Fibroblast of upper back skin (primary cell): ENCODE measurements around the gene TANC1.
A peak's percentile ranks its signal among the peaks of the same experiment; 100 is the strongest.

Experiments used
- DNase-seq: peaks from one replicate; pipeline ENCODE4 v3.0.0-alpha.2; 2013

Gene TANC1

DNA sequence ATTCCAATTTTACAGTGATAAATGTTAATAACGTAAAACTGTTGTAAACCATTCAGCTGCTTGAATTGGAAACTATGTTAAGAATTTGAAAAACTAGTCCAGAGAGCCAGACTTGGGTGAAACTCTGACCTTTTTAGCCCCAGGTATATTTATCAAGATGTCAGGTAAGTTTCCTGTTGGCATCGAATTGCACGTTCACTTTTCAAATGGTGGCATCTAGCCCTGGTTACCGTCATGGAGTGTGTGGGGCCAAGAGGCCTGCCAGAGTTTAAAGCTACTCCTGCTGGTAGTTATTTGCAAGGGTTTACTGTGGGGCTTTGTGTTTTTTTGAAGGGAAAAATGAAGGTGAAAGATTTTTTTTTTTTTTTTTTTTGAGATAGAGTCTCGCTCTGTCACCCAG lies 208.1 kb downstream of the TANC1 start:
- no peak for DNase-seq

DNA sequence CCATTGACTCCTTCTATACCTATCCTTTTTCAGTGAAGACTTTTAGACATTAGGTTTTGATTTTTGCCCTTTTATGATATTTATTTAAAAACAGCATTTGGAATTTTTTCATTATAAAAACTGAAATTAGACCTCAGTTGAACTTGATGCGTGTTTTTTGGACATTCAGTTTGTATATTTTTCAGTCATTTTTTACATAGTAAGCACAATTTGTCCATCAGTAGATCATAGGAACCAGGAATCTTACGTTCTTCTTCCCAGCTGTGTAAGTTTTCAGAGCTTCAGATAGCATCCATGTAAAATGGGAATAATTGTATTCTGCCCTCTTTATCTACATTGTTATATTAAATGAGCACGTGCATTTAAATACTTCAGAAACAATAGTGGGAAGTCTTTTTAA lies 208.9 kb downstream of the TANC1 start:
- no peak for DNase-seq

DNA sequence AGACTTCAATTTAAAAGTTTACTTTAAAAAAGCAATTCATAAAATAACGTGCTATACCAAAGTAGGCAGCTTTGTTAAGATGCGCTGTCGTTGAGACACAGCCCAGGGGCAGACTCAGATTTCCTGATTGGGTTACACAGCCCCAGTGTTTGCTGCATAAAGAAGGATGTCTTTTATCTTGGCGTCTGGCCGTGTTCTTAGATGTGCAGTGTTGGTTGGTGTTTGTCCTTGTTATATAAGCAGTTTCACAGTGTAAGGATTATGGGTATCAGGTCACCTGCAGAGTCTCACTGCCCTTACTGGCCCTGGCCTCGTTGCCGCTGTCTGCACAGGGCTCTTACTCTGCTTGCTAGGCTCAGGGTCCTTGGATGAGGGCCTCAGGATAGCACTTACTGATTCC lies 209.5 kb downstream of the TANC1 start:
- no peak for DNase-seq

DNA sequence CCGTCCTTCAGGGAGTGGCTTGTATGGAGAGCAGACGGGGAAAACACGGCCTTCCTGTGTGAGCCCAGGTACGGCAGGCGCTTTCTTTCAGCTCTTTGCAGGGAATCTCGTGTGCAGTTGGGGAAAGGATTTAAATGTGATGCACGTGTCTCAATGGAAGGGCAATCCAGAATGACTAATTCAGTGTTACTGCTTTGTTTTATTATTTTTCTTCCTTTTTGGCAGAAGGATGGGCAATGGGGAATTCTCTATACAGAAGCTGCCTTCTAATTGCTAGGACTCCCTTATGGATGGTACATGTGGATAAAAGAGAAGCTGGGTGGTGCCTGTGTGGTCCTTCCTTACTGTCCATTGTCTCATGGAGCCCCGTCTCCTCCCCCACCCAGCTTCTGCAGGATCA lies 210.7 kb downstream of the TANC1 start:
- DNase-seq = no peak

DNA sequence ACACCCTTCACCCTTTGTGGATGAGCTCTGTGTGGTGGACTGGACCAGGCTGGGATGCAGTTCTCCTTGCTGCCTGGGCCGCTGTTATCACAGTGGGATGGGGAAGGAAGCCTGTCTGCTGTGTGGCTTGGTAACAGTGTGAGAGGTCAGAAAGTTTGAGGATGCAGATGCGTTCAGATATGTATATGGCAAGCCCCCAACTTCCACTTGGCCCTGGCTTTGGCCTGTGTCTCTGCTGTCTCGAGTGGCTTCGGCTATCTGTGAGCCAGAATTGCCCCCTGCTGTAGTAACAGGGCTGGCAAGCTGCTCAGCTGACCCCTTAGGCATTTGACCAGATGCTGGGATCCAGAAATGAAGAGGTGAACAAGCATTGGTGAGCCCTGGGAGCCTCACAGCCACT lies 211.3 kb downstream of the TANC1 start:
- DNase-seq = no peak

DNA sequence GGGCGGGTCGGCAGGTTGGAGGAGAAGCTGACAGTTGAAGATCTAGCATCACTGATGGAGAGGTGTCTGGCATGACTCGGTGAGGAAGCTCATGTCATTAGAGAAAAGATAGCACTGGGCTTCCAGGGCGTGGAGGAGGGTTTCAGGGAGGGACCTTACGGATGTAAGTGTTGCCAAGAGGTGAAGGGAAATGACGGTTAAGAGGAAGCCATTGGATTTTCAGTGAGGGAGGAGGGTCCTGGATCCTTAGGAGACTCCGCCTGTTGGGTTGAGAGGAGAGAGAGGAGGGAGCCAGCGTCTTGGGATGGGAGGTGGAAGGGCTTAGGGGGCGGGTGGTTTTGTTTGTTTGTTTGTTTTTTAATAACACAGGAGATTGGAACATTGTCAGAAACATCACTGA lies 214.9 kb downstream of the TANC1 start:
- DNase-seq = no peak

DNA sequence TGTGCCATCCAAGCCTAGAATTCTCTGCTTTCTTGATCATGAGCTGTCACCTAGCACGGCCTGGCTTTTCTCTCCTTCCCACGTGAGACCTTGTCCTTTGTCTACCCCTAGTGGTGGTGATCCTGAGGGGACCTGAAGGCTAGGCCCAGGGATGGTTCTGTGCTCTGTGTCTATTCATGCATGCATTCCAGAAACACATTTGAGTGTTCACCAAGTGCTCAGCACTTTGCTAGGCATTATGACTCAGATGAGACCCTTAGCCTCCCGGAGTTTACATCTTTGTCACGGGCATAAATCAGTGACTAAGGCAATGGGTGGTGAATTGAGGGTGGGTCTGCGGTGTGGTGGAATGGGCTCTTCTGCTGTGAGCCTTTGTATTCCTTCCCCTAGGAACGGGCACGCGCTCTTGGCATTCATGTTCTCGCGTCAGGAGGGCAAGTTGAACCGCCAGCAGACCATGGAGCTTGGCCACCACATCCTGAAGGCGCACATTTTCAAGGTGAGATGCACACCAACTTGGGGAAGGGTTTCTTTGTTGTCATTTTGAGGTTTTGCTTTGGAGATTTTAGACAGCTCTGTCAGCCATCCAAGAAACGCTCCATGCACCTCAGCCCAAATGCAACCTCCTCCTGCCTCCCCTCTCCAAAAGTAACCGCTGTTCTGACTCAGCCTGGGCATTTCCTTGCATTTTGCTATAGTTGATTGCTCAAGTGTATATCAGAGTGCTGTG lies 217.1 kb downstream of the TANC1 start:
- peak; percentile 78 for DNase-seq

DNA sequence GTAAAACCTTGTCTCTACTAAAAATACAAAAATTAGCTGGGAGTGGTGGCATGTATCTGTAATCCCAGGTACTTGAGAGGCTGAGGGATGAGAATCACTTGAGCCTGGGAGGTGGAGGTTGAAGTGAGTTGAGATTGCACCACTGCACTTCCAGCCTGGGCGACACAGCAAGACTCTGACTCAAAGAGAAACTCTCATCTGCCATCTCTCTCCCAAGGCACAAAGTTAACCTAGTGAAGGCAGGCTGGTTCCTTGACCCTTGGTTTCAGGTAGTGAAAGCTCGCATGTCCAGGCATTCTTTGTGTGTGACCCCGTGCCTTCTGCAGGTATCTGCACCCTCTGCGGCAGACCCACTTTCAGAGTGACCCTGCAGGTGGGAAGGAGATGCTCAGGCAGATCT lies 218.0 kb downstream of the TANC1 start:
- no peak for DNase-seq

DNA sequence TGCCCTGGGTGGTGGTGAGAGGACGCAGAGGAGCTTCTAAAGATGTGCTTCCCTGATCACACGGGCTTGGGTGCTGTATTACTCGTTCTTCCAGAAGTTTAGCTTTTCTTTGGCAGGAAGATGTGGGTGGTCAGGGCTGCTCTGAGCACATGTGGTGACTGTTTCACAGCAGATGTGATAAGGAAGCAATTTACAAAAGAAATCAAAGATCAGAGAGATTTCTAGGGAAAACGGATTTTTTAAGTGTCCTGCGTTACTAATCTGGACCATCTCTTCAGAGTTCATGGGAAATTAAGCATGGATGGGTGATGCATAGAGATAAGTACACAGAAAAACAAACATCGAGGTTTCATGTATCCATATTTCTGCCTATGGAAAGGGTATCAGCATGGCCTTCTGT lies 218.7 kb downstream of the TANC1 start:
- DNase-seq = no peak

DNA sequence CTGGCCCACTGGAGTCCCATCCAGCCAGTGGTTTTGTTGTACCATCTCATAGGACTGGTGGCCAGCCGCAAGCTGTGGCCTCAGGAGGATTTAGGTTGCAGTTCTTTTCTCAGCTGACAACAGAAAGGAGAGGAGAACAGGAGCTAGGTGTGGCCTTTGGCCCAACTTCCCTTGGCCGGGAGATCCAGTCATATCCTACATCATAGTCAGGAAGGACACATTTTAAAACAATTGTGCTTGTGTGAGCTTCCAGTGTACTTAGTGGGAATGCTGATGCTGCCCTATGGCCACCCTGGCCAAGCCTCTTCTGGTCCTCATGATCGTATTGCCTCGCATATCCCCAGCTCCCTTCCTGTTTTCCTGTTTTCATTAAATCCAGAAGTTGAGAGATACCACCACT lies 220.0 kb downstream of the TANC1 start:
- DNase-seq = no peak

DNA sequence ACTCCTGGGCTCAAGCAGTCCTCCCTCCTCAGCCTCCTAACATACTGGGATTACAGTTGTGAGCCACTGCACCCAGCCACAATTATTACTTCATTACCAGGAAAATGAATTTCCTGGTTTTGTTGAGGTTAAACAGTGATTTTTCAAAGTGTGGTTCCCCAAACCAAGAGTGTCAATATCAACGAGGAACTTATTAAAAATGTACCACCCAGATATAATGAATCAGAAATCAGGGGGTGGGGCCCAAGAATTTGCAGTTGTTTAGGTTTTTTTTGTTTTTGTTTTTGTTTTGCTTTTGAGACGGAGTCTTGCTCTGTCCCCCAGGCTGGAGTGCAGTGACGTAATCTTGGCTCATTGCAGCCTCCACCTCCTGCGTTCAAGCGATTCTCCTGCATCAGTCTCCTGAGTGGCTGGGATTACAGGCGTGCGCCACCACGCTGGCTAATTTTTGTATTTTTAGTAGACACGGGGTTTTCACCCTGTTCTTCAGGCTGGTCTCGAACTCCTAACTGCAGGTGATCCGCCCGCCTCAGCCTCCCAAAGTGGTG lies 224.0 kb downstream of the TANC1 start:
- DNase-seq = no peak

DNA sequence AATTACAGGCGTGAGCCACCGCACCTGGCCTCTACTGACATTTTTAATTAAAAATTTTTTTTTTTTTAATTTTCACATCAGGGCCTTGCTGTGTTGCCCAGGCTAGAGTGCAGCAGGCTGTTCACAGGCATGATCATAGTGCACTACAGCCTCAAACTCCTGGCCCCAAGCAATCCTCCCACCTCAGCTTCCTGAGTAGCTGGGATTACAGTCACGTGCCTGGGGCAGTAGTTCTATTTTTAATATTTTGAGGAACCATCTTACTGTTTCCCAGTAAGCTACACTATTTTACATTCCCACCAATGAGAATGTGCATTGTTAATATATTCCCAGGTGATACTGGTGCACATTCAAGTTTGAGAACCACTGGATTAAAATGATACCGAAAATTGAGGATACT lies 225.4 kb downstream of the TANC1 start:
- DNase-seq = no peak

DNA sequence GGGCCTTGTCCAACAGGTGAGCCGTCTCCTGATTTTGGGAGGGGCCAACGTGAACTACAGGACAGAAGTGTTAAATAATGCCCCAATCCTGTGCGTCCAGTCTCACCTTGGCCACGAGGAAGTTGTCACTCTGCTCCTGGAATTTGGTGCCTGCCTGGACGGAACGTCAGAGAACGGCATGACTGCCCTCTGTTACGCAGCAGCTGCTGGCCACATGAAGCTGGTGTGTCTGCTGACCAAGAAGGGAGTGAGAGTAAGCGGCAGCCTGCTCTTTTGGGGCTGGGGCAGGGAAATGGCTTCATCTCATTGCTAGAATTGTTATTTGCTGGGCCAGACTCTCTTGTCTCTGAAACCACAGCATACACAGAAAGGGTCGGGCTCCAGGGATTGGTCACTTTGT lies 225.8 kb downstream of the TANC1 start:
- DNase-seq = no peak

DNA sequence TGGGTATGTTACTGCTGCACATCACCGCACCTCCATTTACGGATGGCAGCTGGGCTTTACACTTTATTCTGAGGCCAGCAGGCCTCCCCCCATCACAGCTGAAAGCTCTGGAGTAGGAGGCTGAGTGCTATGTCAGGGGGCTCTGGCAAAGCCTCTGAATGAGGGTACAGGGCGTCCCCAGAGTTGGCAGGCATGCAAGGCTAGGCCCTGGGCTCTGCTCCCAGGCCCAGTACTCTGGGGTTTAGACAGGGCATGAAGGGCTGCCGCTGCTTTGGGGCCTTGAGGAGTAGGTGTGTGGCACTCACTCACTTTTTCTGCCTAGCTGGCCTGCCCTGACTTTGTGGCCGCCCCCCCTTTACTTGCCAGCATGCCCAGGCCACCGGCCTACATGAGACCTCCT lies 227.3 kb downstream of the TANC1 start:
- DNase-seq = no peak

DNA sequence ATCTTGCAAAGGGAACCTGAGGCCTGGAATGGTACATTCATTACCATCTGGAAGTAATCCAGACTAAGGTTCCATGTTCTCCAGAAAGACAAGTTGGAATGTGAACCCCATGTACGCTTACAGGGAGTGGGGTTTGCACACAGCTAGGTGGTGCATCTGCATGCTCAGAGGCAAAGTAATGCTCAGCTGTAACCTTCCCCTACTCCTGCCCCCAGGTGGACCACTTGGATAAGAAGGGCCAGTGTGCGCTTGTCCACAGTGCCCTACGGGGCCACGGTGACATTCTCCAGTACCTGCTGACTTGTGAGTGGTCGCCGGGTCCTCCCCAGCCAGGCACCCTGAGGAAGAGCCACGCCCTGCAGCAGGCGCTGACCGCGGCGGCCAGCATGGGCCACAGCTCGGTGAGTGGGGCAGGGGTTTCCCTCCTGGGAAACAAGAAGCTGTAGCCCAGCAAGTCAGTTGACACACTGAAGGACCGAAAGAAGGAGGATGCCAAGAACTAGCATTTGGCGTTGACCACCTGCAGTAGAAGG lies 228.0 kb downstream of the TANC1 start:
- DNase-seq = no peak

DNA sequence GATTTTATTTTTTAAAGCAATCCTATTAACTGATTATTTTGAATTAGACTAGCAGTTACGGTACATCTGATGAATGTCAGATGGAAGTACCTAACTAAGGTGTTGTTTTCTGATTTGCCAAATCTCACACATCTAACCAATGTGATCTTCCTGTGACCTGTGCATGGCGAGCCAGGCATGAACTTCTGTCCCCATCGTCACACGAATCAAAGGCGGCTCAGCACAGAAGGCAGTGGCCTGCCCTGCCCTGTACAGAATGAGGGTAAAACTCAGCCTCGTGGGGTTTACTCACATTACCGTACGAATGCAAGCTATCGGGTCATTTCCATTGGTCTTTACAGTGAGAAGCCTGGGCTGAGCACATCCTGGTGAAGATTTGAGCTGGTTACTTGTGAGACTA lies 230.8 kb downstream of the TANC1 start:
- no peak for DNase-seq

DNA sequence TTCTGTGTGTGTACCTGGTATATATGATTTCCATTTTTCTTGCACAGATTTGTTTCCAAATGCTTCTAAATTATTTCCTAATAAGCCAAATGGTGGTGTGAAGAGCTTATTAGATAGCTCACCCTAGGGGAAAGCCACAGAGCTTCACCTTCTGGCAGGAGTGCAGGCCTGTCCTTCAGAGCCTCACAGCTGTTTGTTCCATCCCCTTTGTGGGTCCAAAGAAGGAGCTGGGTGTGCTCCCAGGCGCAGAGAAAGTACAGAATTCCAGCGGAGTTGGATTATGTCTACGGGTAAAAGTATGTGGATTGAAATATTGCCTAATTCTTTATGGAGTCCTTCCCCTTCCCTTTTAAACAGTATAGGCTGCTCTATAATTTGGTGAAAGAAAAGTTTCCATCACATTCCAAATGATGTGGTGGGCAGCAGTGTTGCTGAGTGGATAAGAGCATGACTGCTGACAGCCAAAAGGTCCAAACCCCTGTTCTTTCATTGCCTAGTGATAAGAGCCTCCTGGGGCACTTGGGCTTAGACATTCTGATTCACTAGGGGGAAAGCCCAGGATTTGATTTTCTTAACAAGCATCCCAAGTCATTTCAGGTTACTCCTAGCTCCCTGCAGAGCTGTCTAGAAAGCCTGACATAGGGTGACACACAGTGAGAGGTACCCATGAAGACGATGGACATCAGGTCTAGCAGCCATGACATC lies 231.5 kb downstream of the TANC1 start:
- peak; percentile 64 for DNase-seq

DNA sequence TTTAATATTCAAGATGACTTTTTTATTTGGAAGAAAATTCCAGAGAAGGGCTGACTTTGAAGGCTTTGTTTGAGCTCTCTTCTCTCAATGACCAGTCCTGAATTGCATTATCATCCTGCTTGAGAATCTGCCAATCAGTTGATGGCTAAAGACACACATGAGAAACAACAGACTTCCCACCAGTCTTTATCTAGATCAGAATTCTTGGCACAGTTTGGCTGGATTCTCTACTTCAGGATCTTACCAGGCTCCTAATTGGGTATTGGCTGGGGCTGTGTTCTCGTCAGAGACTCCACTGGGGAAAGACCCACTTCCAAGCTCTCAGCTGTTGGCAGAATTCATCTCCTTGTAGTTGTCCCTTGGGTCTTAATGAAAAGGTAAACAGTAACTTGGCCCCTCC lies 232.1 kb downstream of the TANC1 start:
- peak; percentile 27 for DNase-seq

DNA sequence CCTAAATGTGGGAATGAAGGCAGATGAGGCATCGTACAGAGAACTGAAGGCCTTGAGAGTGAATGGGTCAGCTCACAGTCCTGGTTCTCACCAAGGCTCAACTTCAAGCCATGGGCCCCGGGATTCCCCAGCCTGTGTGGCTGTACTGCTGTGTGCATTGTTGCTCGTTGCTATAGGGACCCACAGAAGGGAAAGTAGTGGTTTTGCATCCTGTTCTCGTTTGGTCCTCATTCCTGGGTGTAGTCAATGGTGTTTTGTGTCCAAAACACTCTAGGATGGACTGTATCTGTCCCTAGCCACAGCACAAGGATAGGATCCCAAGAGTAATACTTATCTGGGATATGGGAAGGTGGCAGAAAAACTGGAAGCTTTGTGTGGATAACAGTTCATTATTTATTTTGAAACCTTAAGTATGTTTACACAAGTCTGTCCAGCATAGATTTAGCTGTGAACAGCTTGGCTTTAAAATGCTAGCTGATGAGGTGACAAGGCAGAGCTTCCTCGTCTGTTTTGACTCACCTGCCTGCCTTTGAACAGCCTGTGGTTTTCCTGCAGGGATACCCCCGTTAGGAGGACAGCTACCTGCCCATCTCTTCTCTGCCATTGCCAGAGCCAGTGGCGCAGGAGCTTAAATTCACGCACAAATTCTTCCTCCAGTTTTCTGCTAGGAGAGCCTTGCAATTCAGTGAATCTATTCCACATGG lies 233.1 kb downstream of the TANC1 start:
- no peak for DNase-seq

DNA sequence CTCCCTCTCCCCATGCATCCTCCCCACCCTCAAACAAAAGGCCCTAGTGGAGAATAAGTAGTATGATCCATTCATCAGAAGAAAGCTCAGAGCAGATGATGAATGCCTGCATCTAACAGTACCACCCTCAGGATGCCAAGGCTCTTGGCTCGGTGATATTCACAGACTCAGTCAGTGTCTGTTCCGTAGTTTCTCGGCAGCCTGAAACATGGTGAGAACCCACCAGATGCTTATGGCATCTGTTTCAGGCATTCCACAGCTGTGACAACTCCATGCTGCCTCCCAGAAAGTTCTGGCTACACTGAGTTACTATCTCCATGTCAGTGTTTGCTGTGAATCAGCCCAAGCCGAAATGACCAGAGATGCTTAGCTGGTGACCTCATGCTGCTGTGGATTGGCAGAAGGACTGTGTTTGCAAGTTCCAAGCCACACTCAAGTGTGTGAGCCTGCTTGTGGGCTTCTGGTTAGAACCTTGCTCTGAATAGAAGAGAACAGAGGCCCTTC lies 234.2 kb downstream of the TANC1 start:
- peak; percentile 99 for DNase-seq

DNA sequence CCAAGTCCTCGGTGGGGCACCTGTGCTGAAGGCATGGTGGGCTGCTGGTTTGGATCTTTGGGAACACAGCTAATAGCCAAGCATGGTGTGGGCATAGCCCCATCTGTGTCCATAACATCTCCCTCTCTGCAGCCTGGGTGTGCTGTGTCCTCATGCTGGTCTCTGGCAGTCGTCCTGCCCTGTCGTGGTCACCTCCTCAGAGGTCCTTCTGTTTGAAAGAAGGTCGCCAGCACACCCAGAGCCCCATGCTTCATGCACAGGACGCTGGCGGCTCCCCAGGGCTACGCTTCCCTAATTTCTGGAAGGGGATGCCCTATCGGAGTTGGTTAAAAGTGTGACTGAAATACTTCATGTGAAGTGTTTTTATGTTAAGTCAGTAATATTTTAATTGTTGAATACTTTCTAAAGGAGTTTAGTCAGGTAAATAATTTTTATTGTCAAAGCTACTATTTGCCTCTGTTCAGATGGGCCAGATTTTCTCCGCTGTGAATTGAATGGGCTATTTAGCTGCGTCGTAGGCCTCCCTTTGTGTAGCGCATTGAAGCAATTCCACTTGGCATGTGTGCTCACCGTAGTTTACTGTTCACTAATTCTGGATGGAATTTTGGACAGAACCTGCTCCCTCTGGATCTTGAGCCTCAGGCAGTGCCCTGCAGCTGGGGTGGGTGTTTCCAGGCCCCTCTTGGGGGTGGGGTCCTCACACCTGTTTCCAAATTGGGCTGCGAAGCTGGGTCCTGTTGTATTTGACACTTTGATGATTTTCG lies 236.1 kb downstream of the TANC1 start:
- DNase-seq = no peak

DNA sequence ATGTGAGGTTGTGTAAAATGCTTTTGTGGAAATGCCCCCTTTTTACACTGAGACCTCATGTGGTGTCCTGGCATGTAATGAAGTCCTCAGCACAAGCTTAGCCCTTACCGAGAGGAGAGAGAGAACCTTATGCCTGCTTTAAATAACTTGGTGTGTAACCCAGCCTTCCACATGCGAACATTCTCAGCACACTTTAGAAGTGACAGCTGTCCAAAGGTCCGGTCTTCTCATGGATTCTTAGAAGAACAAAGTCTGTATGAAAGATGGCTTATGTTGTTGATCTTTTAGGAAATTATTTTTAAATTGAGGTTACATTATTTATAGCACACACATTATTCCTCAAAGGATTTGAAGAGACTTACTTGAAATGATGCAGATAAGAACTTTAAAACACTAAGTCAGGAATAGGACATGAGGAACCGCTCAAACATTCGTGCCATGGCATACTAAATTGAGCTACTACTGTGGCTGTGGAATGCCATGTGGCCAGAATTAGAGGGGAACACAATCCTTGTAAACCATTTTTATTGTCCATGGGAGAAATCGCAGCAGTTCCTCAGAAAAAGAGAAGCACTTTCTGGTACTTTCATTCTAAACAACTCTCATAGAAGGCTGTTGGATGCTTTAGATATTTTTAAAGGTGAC lies 238.4 kb downstream of the TANC1 start:
- DNase-seq = no peak
